Measurements from ENCODE around the gene STAB2.

- TF ChIP-seq ZNF274 (IDR thresholded peaks at IDR 0.05; ENCODE audit: low read depth, low read length) (no peak), YY1 (IDR thresholded peaks at IDR 0.05; ENCODE audit: insufficient read depth, insufficient read length) (no peak)
Observed at GRCh38 chr12:103640831-103641230, 53.8 kb downstream of the STAB2 start.
